Endothelial cell of umbilical vein (primary cell): ENCODE data around the gene C11orf58. TPM values are rescaled to one million over a fixed set of nuclear protein-coding genes. Genes with fewer than 3 reads are reported as not detected.

Source experiments
- BruUV-seq: library from RNA; stranded (reverse); fragments of 400-500 nt; replicated peaks from 2 replicates; lab custom pipeline; 2021; lab: Mats Ljungman, UMichigan
- CTCF ChIA-PET: fragments of 300-600, 350-600 bp; sonication (Branson Sonifier 250); formaldehyde crosslinking; loops from one replicate; lab custom pipeline; 2021; ENCODE audit warnings: antibody characterized with exemption, inconsistent platforms; lab: Charles Lee
- POLR2A ChIA-PET: fragments of 300-600, 350-600 bp; sonication (Branson Sonifier 250); formaldehyde crosslinking; loops from one replicate; lab custom pipeline; 2021; ENCODE audit warnings: antibody characterized with exemption, inconsistent platforms; lab: Charles Lee
- DNase-seq: peaks from one replicate; pipeline ENCODE4 v3.0.0-alpha.2; 2011; ENCODE audit warnings: low read depth, low spot score
- FAIRE-seq: peaks from 2 replicates; lab custom pipeline; 2011; peaks lifted over from hg19 to GRCh38; lab: Jason Lieb, UNC
- H2AFZ ChIP-seq: 2 replicates; pipeline ENCODE4 v1.6.0; 2012; ENCODE audit warnings: low read depth, low read length, control low read depth, inconsistent platforms
- H3K27ac ChIP-seq: 2 replicates; pipeline ENCODE4 v1.5.1; 2011; ENCODE audit warnings: low read depth, mild to moderate bottlenecking, control low read depth, low read length, moderate library complexity; ENCODE audit not compliant: insufficient read depth
- H3K27me3 ChIP-seq, 2 experiments: 2 replicates each; pipeline versions ENCODE4 v1.6.0 to v1.6.1; 2011; ENCODE audit warnings: low read length in 2 of 2, mixed read lengths in 1 of 2; ENCODE audit not compliant: control insufficient read depth in 2 of 2, insufficient read depth in 2 of 2
- H3K36me3 ChIP-seq, 2 experiments: 2 replicates in 1 of 2; 3 replicates in 1 of 2; pipeline ENCODE4 v1.5.1; 2011; ENCODE audit warnings: low read length in 2 of 2, mild to moderate bottlenecking in 1 of 2, moderate library complexity in 1 of 2; ENCODE audit not compliant: control insufficient read depth in 2 of 2, insufficient read depth in 2 of 2; ENCODE audit errors: extremely low read depth in 1 of 2
- H3K4me1 ChIP-seq: 3 replicates; pipeline ENCODE4 v1.5.1; 2011; ENCODE audit warnings: mild to moderate bottlenecking, low read length; ENCODE audit not compliant: control insufficient read depth, insufficient read depth; ENCODE audit errors: extremely low read depth
- H3K4me2 ChIP-seq: 2 replicates; pipeline ENCODE4 v1.6.1; 2011; ENCODE audit warnings: low read length, control low read depth, mixed read lengths; ENCODE audit not compliant: insufficient read depth
- H3K4me3 ChIP-seq, 3 experiments: fragments of 200-600 bp in 1 of 3; sonication (generic), shearing (Covaris generic) in 1 of 3; replicated peaks in 1 of 3; 2 replicates each; pipeline ENCODE4 v1.5.1; 2011 to 2016; ENCODE audit warnings: control low read depth in 3 of 3, low read length in 3 of 3, mild to moderate bottlenecking in 2 of 3, inconsistent platforms in 1 of 3, low read depth in 1 of 3, moderate library complexity in 1 of 3; ENCODE audit not compliant: insufficient read depth in 1 of 3
- H3K79me2 ChIP-seq: 2 replicates; pipeline ENCODE4 v1.6.0; 2012; ENCODE audit warnings: low read length, inconsistent platforms; ENCODE audit not compliant: control insufficient read depth, insufficient read depth
- H3K9ac ChIP-seq: replicated peaks from 2 replicates; pipeline ENCODE3; 2011; ENCODE audit warnings: low read length, control low read depth; ENCODE audit not compliant: insufficient read depth; ENCODE audit errors: extremely low read depth
- H3K9me1 ChIP-seq: replicated peaks from 3 replicates; pipeline ENCODE4 v1.6.0; 2011; ENCODE audit warnings: mild to moderate bottlenecking, low read length; ENCODE audit not compliant: control insufficient read depth, insufficient read depth; ENCODE audit errors: extremely low read depth
- H3K9me3 ChIP-seq: replicated peaks from 2 replicates; pipeline ENCODE4 v1.5.1; 2012; ENCODE audit warnings: low read length, inconsistent platforms; ENCODE audit not compliant: control insufficient read depth, insufficient read depth
- H4K20me1 ChIP-seq: replicated peaks from 2 replicates; pipeline ENCODE3; 2011; ENCODE audit warnings: mild to moderate bottlenecking, low read length; ENCODE audit not compliant: control insufficient read depth, insufficient read depth; ENCODE audit errors: extremely low read depth
- EZH2 ChIP-seq: IDR thresholded peaks from 2 replicates; pipeline ENCODE4 v1.6.1; 2012; ENCODE audit warnings: borderline replicate concordance, low read depth, mild to moderate bottlenecking, moderate library complexity, low read length, inconsistent platforms; ENCODE audit not compliant: severe bottlenecking
- FOS ChIP-seq: IDR thresholded peaks from 2 replicates; pipeline ENCODE4 v1.6.1; 2011; ENCODE audit warnings: mild to moderate bottlenecking, low read length, moderate library complexity, borderline replicate concordance; ENCODE audit not compliant: insufficient read depth
- GATA2 ChIP-seq: IDR thresholded peaks from 2 replicates; pipeline ENCODE4 v1.7.0; 2011; ENCODE audit warnings: low read depth, mild to moderate bottlenecking, moderate library complexity, mixed read lengths, low read length; ENCODE audit not compliant: insufficient read length, insufficient read depth
- JUN ChIP-seq: IDR thresholded peaks from 2 replicates; pipeline ENCODE4 v1.6.1; 2011; ENCODE audit warnings: borderline replicate concordance, low read depth; ENCODE audit not compliant: insufficient read length, insufficient read depth
- MAX ChIP-seq: IDR thresholded peaks from 2 replicates; pipeline ENCODE4 v1.6.1; 2011; ENCODE audit not compliant: insufficient read depth, insufficient read length
- MYC ChIP-seq: IDR thresholded peaks from one replicate; pipeline ENCODE4 v1.6.1; 2011; ENCODE audit warnings: mild to moderate bottlenecking, low read depth, low read length
- POLR2A ChIP-seq: IDR thresholded peaks from 2 replicates; pipeline ENCODE4 v1.6.1; 2012; ENCODE audit warnings: low read depth, mild to moderate bottlenecking, control low read depth, low read length
- POLR2AphosphoS5 ChIP-seq: IDR thresholded peaks from 2 replicates; pipeline ENCODE4 v1.6.1; 2012; ENCODE audit warnings: low read depth, mild to moderate bottlenecking, control low read depth, low read length, moderate library complexity; ENCODE audit not compliant: insufficient read depth
- dilution Hi-C: fragments of 300-500 bp; cut with MboI; formaldehyde crosslinking; loops from one replicate; pipeline ENCODE4 v1.15.0; 2019; ENCODE audit warnings: low sequenced_read_pairs; ENCODE audit not compliant: extremely low pct_ligation_motif_present
- intact Hi-C: fragments of 100-400 bp; cut with micrococcal nuclease; formaldehyde crosslinking; loops from one replicate; pipeline ENCODE4 v1.10.0; 2022
- polyA plus RNA-seq, 4 experiments: library from polyadenylated mRNA; depleted of rRNA in 3 of 4; stranded (reverse) in 3 of 4; unstranded in 1 of 4; fragments of >200 nt; gene quantifications; 2 replicates each; pipeline versions ENCODE4 v1.2.1 to v1.2.3, GENCODE V29; 2011 to 2012; ENCODE audit warnings: missing spikeins in 1 of 4
- total RNA-seq: library from RNA; stranded (reverse); gene quantifications from 2 replicates; pipeline ENCODE4 v1.2.3, GENCODE V29; 2021
- TF ChIP-seq, protein P1 (sequence below), 2 donors: IDR thresholded peaks; 1 replicate in 1 of 2; 2 replicates in 1 of 2; pipeline ENCODE4 v1.5.1; 2011; ENCODE audit warnings: low read length in 2 of 2, mild to moderate bottlenecking in 2 of 2, moderate library complexity in 2 of 2, control low read depth in 1 of 2, inconsistent platforms in 1 of 2, low read depth in 1 of 2; ENCODE audit not compliant: insufficient read depth in 1 of 2; ENCODE audit errors: extremely low read depth in 1 of 2

The C11orf58 gene
- total and polyA plus RNA-seq, 2 donors (not counting 3 experiments of a cell fraction or from before 2014, with no cell fraction given) = 88.4 to 150 TPM

GRCh38 chr11:16759857-16760508 lies 21.5 kb downstream of the C11orf58 start:
- no peaks in the 10 kb centered on the region for H3K79me2 ChIP-seq
- H3K4me1 ChIP-seq = peaks cover 14% of the 10 kb centered on the region
- no peaks in the 10 kb centered on the region for H3K9me1 ChIP-seq
- H4K20me1 ChIP-seq = no peaks in the 10 kb centered on the region
- TF ChIP-seq POLR2A (no peak), JUN (peak; percentile 85), FOS (peak; percentile 82), MAX (no peak), MYC (no peak), EZH2 (no peak), POLR2AphosphoS5 (peak; percentile 64), GATA2 (peak; percentile 83)
- TF ChIP-seq, protein P1, sequence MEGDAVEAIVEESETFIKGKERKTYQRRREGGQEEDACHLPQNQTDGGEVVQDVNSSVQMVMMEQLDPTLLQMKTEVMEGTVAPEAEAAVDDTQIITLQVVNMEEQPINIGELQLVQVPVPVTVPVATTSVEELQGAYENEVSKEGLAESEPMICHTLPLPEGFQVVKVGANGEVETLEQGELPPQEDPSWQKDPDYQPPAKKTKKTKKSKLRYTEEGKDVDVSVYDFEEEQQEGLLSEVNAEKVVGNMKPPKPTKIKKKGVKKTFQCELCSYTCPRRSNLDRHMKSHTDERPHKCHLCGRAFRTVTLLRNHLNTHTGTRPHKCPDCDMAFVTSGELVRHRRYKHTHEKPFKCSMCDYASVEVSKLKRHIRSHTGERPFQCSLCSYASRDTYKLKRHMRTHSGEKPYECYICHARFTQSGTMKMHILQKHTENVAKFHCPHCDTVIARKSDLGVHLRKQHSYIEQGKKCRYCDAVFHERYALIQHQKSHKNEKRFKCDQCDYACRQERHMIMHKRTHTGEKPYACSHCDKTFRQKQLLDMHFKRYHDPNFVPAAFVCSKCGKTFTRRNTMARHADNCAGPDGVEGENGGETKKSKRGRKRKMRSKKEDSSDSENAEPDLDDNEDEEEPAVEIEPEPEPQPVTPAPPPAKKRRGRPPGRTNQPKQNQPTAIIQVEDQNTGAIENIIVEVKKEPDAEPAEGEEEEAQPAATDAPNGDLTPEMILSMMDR (IDR thresholded peaks at IDR 0.05; ENCODE audit: extremely low read depth in 1 of 2, insufficient read depth in 1 of 2, low read depth in 1 of 2, low read length in 2 of 2) = no peak
- H3K27ac ChIP-seq = peak overlapping the region; percentile 89
- ChIA-PET CTCF (interaction anchor here (0.6 to 1.0 kb wide), 3 partner anchors 9 to 322 kb away, joined by 3 read pairs; no protein-coding TSS in a partner anchor), POLR2A (no interaction called here)
- no peaks in the 10 kb centered on the region for H3K9me3 ChIP-seq
- dilution Hi-C loops = no loop called here
- peak; percentile 75 for DNase-seq
- peak; percentile 44 for FAIRE-seq
- no peak overlapping the region for H2AFZ ChIP-seq
- no peaks in the 10 kb centered on the region for H3K27me3 ChIP-seq
- peak overlapping the region; percentile 43 for H3K9ac ChIP-seq
- intact Hi-C loops = loop anchor here (1.0 kb wide), 2 partner anchors 22 to 25 kb away; partner anchors contain the start of gene C11orf58
- peaks cover 2 to 6% of the 10 kb centered on the region in 2 experiments for H3K36me3 ChIP-seq
- peak overlapping the region; percentile 80 for H3K4me2 ChIP-seq
- BruUV-seq = TSS peak; percentile 39
- no peak overlapping the region for H3K4me3 ChIP-seq
